K562 (cell line): Measurements from ENCODE around the gene BGLAP. TPM values are rescaled to one million over a fixed set of nuclear protein-coding genes. Genes with fewer than 3 reads are reported as not detected.

Experiments used
- ATAC-seq: fragments of 200-7000 bp; cut with Tn5 transposase; 3 replicates; pipeline ENCODE4 v1.9.1; 2020; ENCODE audit warnings: moderate library complexity
- BruUV-seq: library from RNA; stranded (reverse); fragments of 400-500 nt; replicated peaks from 2 replicates; lab custom pipeline; 2021; lab: Mats Ljungman, UMichigan
- CTCF ChIA-PET: fragments of 300-600 bp; formaldehyde crosslinking; extraction: SDS; loops from one replicate; lab custom pipeline; 2021; ENCODE audit warnings: low intra/inter-chr PET ratio; lab: Yijun Ruan, JAX
- POLR2A ChIA-PET: fragments of 300-600, 350-650 bp; sonication (Branson Sonifier 250); formaldehyde crosslinking; extraction: SDS; loops from one replicate; lab custom pipeline; 2021; ENCODE audit warnings: antibody characterized with exemption, inconsistent platforms; lab: Yijun Ruan, JAX
- DNase-seq, 4 experiments: peaks; one replicate each; pipeline versions ENCODE4 v3.0.0 to v3.0.0-alpha.2; 2011 to 2018; ENCODE audit warnings: low spot score in 3 of 4, mixed read lengths in 3 of 4; ENCODE audit errors: extremely low read depth in 1 of 4
- FAIRE-seq: peaks from 2 replicates; lab custom pipeline; 2011; peaks lifted over from hg19 to GRCh38; lab: Jason Lieb, UNC
- H2AFZ ChIP-seq: 2 replicates; pipeline ENCODE4 v1.6.0; 2011; ENCODE audit warnings: low read depth, low read length, control low read depth, inconsistent platforms
- H3K27ac ChIP-seq: fragments of 200-600 bp; 3 replicates; pipeline ENCODE4 v1.8.0; 2011; ENCODE audit warnings: low read depth, mild to moderate bottlenecking, control low read depth, inconsistent platforms, low read length, moderate library complexity, mixed read lengths; ENCODE audit errors: extremely low read depth
- H3K27me3 ChIP-seq, 2 experiments: fragments of 300-600 bp in 1 of 2; 2 replicates in 1 of 2; 3 replicates in 1 of 2; pipeline versions ENCODE4 v1.6.0 to v1.8.0; 2011; ENCODE audit warnings: inconsistent platforms in 2 of 2, low read length in 2 of 2, mild to moderate bottlenecking in 1 of 2, mixed read lengths in 1 of 2, moderate library complexity in 1 of 2; ENCODE audit not compliant: control insufficient read depth in 2 of 2, insufficient read depth in 2 of 2
- H3K36me3 ChIP-seq: fragments of 300-600 bp; 3 replicates; pipeline ENCODE4 v1.8.0; 2011; ENCODE audit warnings: mild to moderate bottlenecking, low read length, inconsistent platforms; ENCODE audit not compliant: control insufficient read depth, insufficient read depth
- H3K4me1 ChIP-seq, 2 experiments: fragments of 200-600 bp in 1 of 2; replicated peaks in 1 of 2; 2 replicates in 1 of 2; 3 replicates in 1 of 2; pipeline versions ENCODE4 v1.5.1 to v1.8.0; 2011; ENCODE audit warnings: inconsistent platforms in 2 of 2, low read length in 2 of 2, mild to moderate bottlenecking in 1 of 2, mixed read lengths in 1 of 2, moderate library complexity in 1 of 2; ENCODE audit not compliant: control insufficient read depth in 2 of 2, insufficient read depth in 2 of 2
- H3K4me2 ChIP-seq: 2 replicates; pipeline ENCODE4 v1.6.1; 2011; ENCODE audit warnings: low read length, control low read depth, inconsistent platforms, mixed read lengths; ENCODE audit not compliant: insufficient read depth
- H3K4me3 ChIP-seq: fragments of 200-600 bp; sonication (generic), shearing (Covaris generic); 2 replicates; pipeline ENCODE4 v1.5.1; 2016; ENCODE audit warnings: control low read depth, inconsistent platforms
- H3K79me2 ChIP-seq: fragments of 200-600 bp; 3 replicates; pipeline ENCODE4 v1.8.0; 2011; ENCODE audit warnings: low read length, inconsistent platforms; ENCODE audit not compliant: control insufficient read depth, insufficient read depth
- H3K9ac ChIP-seq, 2 experiments: 2 replicates each; pipeline versions ENCODE4 v1.6.0 to v1.6.1; 2011; ENCODE audit warnings: low read depth in 2 of 2, low read length in 2 of 2, control low read depth in 1 of 2, inconsistent platforms in 1 of 2, mild to moderate bottlenecking in 1 of 2, mixed read lengths in 1 of 2; ENCODE audit not compliant: insufficient read depth in 1 of 2
- H3K9me1 ChIP-seq: one replicate; pipeline ENCODE4 v1.6.0; 2011; ENCODE audit warnings: inconsistent platforms, mild to moderate bottlenecking, low read length, moderate library complexity; ENCODE audit not compliant: control insufficient read depth, insufficient read depth
- H3K9me3 ChIP-seq: replicated peaks from 2 replicates; pipeline ENCODE4 v1.5.1; 2011; ENCODE audit warnings: low read depth, low read length, inconsistent platforms; ENCODE audit not compliant: control insufficient read depth, insufficient read depth
- H4K20me1 ChIP-seq: replicated peaks from 2 replicates; pipeline ENCODE4 v1.6.1; 2011; ENCODE audit warnings: low read length, inconsistent platforms, mixed read lengths; ENCODE audit not compliant: control insufficient read depth, insufficient read depth
- BRD4 ChIP-seq: fragments of 200-600 bp; sonication (generic); IDR thresholded peaks from 2 replicates; pipeline ENCODE4 v1.6.1; 2017; ENCODE audit warnings: inconsistent platforms
- CREM ChIP-seq: IDR thresholded peaks from 2 replicates; pipeline ENCODE4 v1.6.1; 2014; ENCODE audit warnings: antibody characterized with exemption, low read depth
- FUS ChIP-seq: fragments of 200-400 bp; formaldehyde crosslinking; optimal IDR thresholded peaks from 2 replicates; pipeline ENCODE3; 2017; ENCODE audit warnings: low read depth, low read length
- HNRNPH1 ChIP-seq: fragments of 200-400 bp; formaldehyde crosslinking; optimal IDR thresholded peaks from 2 replicates; pipeline ENCODE3; 2017; ENCODE audit warnings: low read depth, mild to moderate bottlenecking, low read length, moderate library complexity
- MAFF ChIP-seq: IDR thresholded peaks from 2 replicates; pipeline ENCODE4 v1.6.1; 2012; ENCODE audit warnings: low read length, improper control_type of control experiment
- NCOR1 ChIP-seq: fragments of 450-650 bp; IDR thresholded peaks from 2 replicates; pipeline ENCODE4 v1.6.1; 2016; ENCODE audit warnings: mild to moderate bottlenecking, moderate library complexity
- NR1H2 ChIP-seq: sonication (generic); formaldehyde crosslinking; IDR thresholded peaks from 2 replicates; pipeline ENCODE4 v1.4.0; 2020; ENCODE audit warnings: mild to moderate bottlenecking, missing genetic modification reagents
- SRSF1 ChIP-seq: fragments of 200-400 bp; formaldehyde crosslinking; IDR thresholded peaks from 2 replicates; pipeline ENCODE4 v1.6.1; 2017; ENCODE audit warnings: mild to moderate bottlenecking, low read depth, low read length, moderate library complexity
- STAT5A ChIP-seq: IDR thresholded peaks from 2 replicates; pipeline ENCODE4 v1.6.1; 2012; ENCODE audit warnings: low read length, inconsistent platforms, borderline replicate concordance
- TAF9B ChIP-seq: fragments of 450-650 bp; IDR thresholded peaks from 2 replicates; pipeline ENCODE4 v1.6.1; 2018; ENCODE audit warnings: mild to moderate bottlenecking; ENCODE audit not compliant: partially characterized antibody
- TCF3 ChIP-seq: sonication (generic); formaldehyde crosslinking; IDR thresholded peaks from 2 replicates; pipeline ENCODE4 v1.4.0; 2020; ENCODE audit warnings: mild to moderate bottlenecking, missing genetic modification reagents
- ZC3H8 ChIP-seq: fragments of 450-650 bp; IDR thresholded peaks from 2 replicates; pipeline ENCODE4 v1.6.1; 2017
- ZFP30 ChIP-seq: fragments of 250-450 bp; sonication (Bioruptor Pico); IDR thresholded peaks from 2 replicates; pipeline ENCODE4 v1.8.0; 2022; ENCODE audit warnings: moderate library complexity, mild to moderate bottlenecking, inconsistent platforms, borderline replicate concordance
- ZNF583 ChIP-seq: fragments of 250-450 bp; sonication (Bioruptor Pico); IDR thresholded peaks from 2 replicates; pipeline ENCODE4 v1.4.0; 2020
- ZNF707 ChIP-seq: fragments of 250-450 bp; sonication (Bioruptor Pico); conservative IDR thresholded peaks from 2 replicates; pipeline ENCODE4 v1.8.0; 2022; ENCODE audit warnings: inconsistent platforms, mild to moderate bottlenecking, moderate library complexity
- WGBS: fragments of 100-300 bp; shearing (Covaris generic); methylation state at CpG from one replicate; pipeline ENCODE4 v1.1.6; 2016; ENCODE audit warnings: low coverage, mixed read lengths; ENCODE audit not compliant: insufficient coverage; ENCODE audit errors: missing lambda C conversion rate; 5-methylcytosine and 5-hydroxymethylcytosine counted together
- in situ Hi-C: fragments of 300-500 bp; cut with MboI; formaldehyde crosslinking; loops from 4 replicates; pipeline ENCODE4 v1.15.0; 2018; ENCODE audit warnings: inconsistent platforms, mixed read lengths
- intact Hi-C: fragments of 100-400 bp; cut with micrococcal nuclease; formaldehyde crosslinking; loops from 2 replicates; pipeline ENCODE4 v1.14.2; 2022
- polyA plus RNA-seq, 8 experiments: library from polyadenylated mRNA; depleted of rRNA in 4 of 8; stranded (reverse) in 5 of 8; unstranded in 3 of 8; fragments of >200 nt; fragmentation: Nextera tagmentation in 2 of 8; fragmentation: Illumina TruSeq in 1 of 8; extraction: Ambion mirVana in 2 of 8; extraction: Trizol in 1 of 8; gene quantifications; 2 replicates each; pipeline versions ENCODE4 v1.2.1 to v1.2.3, GENCODE V29; 2011 to 2014; ENCODE audit warnings: inconsistent platforms in 1 of 8, missing spikeins in 1 of 8
- total RNA-seq, 7 experiments: library from RNA; depleted of rRNA in 6 of 7; stranded (reverse); fragments of >200 nt in 6 of 7; fragmentation: Illumina TruSeq in 2 of 7; extraction: Trizol in 2 of 7; gene quantifications; 2 replicates each; pipeline versions ENCODE4 v1.2.1 to v1.2.3, GENCODE V29; 2011 to 2021; ENCODE audit warnings: low replicate concordance in 1 of 7
- TF ChIP-seq, protein P1 (sequence below): fragments of 450-650 bp; formaldehyde crosslinking; IDR thresholded peaks from 2 replicates; pipeline ENCODE4 v1.4.0; 2020; ENCODE audit warnings: mild to moderate bottlenecking, moderate library complexity

BGLAP gene
- total and polyA plus RNA-seq, 9 of the 15 experiments (the other 6 are each of a cell fraction or from before 2014, with no cell fraction given) = 0.15 to 1.4 (median 0.28) TPM; not detected in 3

DNA sequence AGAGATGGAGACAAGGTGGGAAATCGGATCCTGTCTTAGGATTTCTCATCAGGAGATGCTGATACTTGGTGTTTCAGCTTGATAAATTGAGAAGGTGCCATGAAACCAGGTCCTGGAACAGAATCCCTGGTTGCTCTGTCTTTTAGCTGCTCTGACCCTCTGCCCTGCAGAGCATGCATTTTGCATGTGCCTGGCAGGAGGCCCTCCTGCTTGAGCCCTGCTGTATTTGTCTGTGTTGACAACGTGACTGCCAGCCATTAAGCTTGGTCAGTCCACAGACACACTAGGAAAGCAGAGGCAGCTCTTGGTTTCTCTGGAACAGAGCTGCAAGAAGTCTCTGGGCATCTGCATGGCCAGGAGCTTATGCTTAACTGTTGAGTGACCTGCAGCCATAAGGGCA is 45.5 kb upstream of the BGLAP start:
- Histone ChIP-seq H3K4me2 (no peak overlapping the region), H3K9me3 (no peaks in the 10 kb centered on the region), H3K9me1 (no peaks in the 10 kb centered on the region), H3K79me2 (peaks cover 48% of the 10 kb centered on the region), H4K20me1 (no peaks in the 10 kb centered on the region), H3K27ac (no peak overlapping the region; the same call in 2 of the 3 replicates), H3K9ac (no peak overlapping the region), H3K27me3 (no peaks in the 10 kb centered on the region), H3K4me1 (peaks cover 6 to 10% of the 10 kb centered on the region in 2 experiments), H2AFZ (no peak overlapping the region), H3K36me3 (peaks cover 39% of the 10 kb centered on the region), H3K4me3 (no peak overlapping the region)
- ATAC-seq (no peak), DNase-seq (no peak), FAIRE-seq (no peak)
- in situ Hi-C loops (no loop called here), intact Hi-C loops (no loop called here)
- TF ChIP-seq NR1H2 (CRISPR knock-in tag) (no peak), NCOR1 (no peak), SRSF1 (no peak), ZFP30 (CRISPR knock-in tag) (no peak), ZC3H8 (no peak), ZNF583 (CRISPR knock-in tag) (no peak), STAT5A (no peak), ZNF707 (CRISPR knock-in tag) (no peak), CREM (no peak), BRD4 (no peak), HNRNPH1 (no peak), MAFF (no peak), TCF3 (CRISPR knock-in tag) (no peak), FUS (no peak), TAF9B (no peak)
- TF ChIP-seq, protein P1, sequence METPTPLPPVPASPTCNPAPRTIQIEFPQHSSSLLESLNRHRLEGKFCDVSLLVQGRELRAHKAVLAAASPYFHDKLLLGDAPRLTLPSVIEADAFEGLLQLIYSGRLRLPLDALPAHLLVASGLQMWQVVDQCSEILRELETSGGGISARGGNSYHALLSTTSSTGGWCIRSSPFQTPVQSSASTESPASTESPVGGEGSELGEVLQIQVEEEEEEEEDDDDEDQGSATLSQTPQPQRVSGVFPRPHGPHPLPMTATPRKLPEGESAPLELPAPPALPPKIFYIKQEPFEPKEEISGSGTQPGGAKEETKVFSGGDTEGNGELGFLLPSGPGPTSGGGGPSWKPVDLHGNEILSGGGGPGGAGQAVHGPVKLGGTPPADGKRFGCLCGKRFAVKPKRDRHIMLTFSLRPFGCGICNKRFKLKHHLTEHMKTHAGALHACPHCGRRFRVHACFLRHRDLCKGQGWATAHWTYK (CRISPR knock-in tag) = no peak
- 60% methylated on average over 2 of the region's 2 CpGs for WGBS
- POLR2A ChIA-PET = interaction anchor here (0.6 to 9.2 kb wide), 2 partner anchors 15 to 17 kb away, joined by 5 to 62 read pairs; partner anchors contain the start of gene PMF1
- no TSS peak for BruUV-seq
- CTCF ChIA-PET = no interaction called here
